SKM-1 treated with dmso at 0.1 percent for 144 hours (cell line): ENCODE results near the gene NDUFA7.
"Not testable (repeated sequence)": the region's sequence is repeated elsewhere in the genome, so short reads cannot be mapped to it uniquely, and the experiment has no call there.

Experiments
- DNase-seq: peaks from one replicate; lab custom pipeline; 2025; ENCODE audit not compliant: unreplicated experiment; lab: John Stamatoyannopoulos, UW

Gene NDUFA7

GRCh38 chr19:8269724-8270123 is 51.5 kb downstream of the NDUFA7 start:
- no peak for DNase-seq

DNA sequence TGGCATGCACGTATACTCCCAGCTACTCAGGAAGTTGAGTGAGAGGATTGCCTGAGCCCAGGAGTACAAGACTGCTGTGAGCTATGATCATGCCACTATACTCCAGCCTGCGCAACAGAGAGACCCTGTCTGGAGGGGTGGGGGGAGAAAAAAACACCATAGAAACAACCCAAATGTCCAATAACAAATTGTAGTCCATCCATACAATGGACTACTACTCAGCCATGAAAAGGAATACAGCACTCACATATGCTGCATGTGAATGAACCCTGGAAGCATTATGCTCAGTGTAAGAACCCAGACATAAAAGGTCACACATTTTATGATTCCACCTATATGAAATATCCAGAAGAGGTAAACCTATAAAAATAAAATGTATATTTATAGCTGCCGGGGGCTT is 55.3 kb downstream of the NDUFA7 start:
- no peak for DNase-seq

GRCh38 chr19:8264248-8264647 is 56.9 kb downstream of the NDUFA7 start:
- not testable (repeated sequence) for DNase-seq

GRCh38 chr19:8262431-8262830 is 58.7 kb downstream of the NDUFA7 start:
- no peak for DNase-seq

- no peak for DNase-seq
Observed at GRCh38 chr19:8261881-8262280, 59.3 kb downstream of the NDUFA7 start.

DNA sequence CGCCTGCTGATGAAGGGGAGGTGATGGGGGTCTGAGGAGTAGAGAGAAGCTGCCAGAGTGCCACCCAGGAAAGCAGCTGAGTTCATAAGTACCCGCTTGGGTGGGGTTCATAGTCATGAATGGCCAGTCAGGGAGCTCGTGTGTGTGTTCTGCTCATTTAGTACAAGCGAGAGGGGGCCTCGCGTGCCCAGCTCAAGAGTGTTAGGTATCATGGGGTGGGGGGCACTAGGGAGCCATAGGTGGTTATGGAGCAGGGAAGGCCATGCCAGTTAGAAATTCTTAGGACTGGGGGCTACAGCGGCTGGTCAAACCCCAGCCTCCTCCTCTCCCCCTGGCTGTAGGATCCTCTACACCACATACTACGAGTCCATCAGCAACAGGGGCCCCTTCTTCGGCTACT is 59.8 kb downstream of the NDUFA7 start:
- no peak for DNase-seq
